GM10847 (cell line): ENCODE measurements around the gene EGFL7.

Source experiments
- POLR2A ChIP-seq: IDR thresholded peaks from 2 replicates; pipeline ENCODE4 v1.6.1; 2011; ENCODE audit not compliant: insufficient read length; ENCODE audit errors: extremely low read depth

Gene EGFL7

GRCh38 chr9:136671646-136672430 is 9.1 kb downstream of the EGFL7 start:
- TF ChIP-seq POLR2A: no peak

DNA sequence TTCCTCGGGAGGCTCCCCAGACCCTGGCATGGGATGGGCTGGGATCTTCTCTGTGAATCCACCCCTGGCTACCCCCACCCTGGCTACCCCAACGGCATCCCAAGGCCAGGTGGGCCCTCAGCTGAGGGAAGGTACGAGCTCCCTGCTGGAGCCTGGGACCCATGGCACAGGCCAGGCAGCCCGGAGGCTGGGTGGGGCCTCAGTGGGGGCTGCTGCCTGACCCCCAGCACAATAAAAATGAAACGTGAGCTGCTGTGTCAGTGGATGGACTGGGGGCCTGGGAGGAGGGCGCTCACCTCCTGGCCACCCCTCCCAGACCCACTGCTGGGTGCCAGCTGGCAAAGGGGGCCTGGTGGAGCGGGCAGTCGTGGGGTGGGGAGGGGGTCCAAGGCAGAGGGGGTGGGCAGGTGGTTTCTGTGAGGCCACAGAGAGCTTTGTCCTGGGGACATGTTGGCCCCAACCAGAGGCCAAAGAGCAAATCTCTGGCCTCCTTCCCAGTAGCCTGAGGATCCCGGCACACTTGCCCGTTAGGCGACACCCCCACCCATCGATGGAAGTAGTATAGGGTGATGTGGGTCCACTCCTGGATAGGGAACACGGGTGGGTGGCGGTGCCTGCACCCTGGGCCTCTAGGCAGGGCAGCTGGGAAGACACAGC is 9.8 kb downstream of the EGFL7 start:
- no peak for TF ChIP-seq POLR2A

- no peak for TF ChIP-seq POLR2A
Observed at GRCh38 chr9:136673088-136673974, 10.6 kb downstream of the EGFL7 start.

- no peak for TF ChIP-seq POLR2A
Observed at GRCh38 chr9:136673975-136674785, 11.5 kb downstream of the EGFL7 start.

DNA sequence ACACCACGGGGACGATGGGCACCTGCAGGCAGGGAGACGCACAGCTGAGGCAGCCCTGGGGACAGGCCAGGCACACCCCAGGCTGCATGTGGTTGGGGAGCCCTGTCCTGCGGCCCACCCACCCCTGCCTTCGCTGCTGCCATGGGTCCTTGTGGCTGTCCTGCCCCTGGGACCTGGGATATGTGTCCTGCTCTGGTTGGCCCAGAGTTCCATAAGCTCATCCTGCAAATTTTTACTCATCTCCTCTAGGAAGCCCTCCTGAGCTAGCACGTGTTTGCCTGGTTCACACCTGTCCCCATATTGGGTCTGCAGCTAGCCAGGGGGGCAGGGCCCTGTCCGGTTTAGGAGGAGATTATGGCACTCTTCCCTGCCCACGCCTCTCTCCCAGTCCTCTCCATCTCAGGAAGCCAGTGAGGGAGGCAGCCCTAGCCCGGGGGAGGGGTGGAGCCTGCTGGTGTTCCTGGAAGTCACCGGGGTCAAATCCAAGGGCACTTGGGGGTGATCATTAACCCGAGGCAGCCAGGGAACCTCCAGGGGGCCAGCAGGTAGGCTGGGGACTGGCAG is 12.2 kb downstream of the EGFL7 start:
- no peak for TF ChIP-seq POLR2A

DNA sequence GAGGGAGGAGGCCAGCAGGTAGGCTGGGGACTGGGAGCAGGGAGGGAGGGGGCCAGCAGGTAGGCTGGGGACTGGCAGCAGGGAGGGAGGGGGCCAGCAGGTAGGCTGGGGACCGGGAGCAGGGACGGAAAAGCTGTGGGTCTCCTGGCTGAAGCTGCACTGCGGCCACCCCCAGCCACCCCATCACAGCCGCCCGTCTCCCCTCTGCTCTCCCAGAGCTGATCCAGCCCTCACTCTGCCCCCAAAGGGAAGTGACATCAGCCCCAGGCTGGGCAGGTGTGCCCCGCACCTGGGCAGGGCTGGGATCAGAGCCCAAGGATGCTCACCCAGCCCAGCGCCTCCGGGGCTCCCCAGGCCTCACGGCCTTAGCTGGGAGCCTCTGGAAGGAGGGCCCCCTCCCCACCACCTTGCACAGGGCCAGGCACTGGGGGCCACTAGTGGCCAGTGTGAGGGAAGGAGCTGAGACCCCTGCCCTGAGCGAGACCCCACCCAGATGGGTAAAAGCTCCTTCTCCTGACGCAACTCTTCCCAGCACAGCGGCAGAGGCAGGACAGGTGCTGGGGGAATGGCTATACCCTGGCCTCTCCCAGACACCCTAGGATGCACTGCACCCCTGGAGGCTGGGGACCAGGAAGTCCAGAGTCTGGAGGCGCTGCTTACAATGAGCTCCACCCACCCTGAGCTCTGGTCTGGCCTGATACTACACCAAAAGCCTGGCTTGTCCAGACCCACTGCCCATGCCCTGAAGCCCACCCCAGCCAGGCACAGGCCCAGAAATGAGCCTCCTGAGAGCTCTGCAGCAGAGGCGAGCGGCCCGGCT is 13.0 kb downstream of the EGFL7 start:
- no peak for TF ChIP-seq POLR2A

- TF ChIP-seq POLR2A: no peak
Observed at GRCh38 chr9:136676297-136676794, 13.6 kb downstream of the EGFL7 start.

DNA sequence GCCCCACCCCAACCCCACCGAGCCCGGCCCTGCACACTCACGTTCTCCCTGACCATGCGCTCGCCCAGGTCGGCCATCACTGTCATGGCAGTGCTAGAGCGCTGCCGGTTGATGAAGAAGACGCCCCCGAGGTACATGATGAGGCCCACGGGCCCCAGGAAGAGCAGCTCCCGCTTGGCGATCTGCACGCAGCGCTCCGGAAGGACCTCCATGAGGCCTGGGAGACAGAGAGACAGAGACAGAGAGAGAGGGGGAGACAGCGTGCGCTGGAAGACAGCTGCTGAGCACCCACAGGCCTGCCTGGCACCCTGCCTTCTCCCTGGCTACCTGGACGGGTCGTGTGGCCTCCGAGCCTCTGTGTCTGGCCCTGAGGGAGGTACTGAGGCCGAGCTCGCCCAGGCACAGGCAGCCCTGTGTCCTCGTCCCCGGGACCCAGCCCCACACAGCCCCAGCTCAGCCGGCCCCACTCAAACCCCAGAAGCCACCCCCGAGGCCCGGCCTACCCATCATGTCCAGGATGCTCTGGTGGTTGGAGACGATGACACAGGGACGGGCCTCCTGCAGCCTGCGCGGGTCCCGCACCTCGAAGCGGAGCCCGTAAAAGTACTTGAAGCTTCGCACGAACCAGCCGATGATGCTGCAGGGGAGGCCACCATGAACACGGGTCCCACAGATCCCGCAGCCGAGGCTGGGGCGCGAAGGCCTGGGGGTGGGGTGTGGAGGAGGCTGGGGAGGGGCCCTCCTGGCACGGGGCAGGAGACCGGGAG is 14.4 kb downstream of the EGFL7 start:
- no peak for TF ChIP-seq POLR2A

GRCh38 chr9:136678034-136678433 is 15.3 kb downstream of the EGFL7 start:
- no peak for TF ChIP-seq POLR2A

DNA sequence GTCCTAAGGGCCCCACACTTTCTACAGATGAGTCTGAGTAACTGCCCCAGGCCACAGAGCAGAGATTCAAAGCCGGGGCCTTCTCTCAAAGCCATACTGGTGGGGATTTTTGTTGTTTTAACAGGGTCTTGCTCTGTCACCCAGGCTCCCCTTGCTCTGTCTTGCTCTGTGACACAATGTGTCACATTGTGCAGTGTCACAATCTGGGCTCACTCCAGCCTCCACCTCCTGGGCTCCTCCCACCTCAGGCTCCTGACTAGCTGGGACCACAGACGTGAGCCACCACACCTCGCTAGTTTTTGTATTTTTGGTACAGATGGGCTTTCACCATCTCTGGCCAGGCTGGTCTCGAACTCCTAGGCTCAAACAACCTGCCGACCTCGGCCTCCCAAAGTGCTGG is 15.9 kb downstream of the EGFL7 start:
- no peak for TF ChIP-seq POLR2A

- TF ChIP-seq POLR2A: no peak
Observed at GRCh38 chr9:136679431-136679941, 16.8 kb downstream of the EGFL7 start.

DNA sequence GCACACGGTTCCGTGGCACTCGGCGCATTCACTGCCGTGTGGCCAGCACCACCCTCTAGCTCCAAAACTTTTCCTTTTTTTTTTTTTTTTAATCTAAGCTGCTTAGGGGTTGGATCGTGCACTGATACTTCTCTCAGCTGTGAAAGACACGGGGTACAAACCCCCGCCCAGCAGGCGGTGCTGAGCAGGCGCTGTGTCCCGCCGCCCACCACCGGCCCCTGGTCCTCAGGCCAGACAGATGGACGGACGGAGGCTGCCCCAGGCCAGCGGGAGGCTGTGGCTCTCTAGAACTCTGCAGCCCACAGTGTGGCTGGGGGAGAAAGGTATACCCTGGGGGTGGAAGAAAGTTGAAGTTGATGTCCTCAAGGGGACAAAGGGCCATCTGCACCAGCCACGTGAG is 18.3 kb downstream of the EGFL7 start:
- TF ChIP-seq POLR2A: no peak
